ENCODE measurements around the gene NAT14.
A peak's percentile ranks its signal among the peaks of the same experiment; 100 is the strongest.

The NAT14 gene

DNA sequence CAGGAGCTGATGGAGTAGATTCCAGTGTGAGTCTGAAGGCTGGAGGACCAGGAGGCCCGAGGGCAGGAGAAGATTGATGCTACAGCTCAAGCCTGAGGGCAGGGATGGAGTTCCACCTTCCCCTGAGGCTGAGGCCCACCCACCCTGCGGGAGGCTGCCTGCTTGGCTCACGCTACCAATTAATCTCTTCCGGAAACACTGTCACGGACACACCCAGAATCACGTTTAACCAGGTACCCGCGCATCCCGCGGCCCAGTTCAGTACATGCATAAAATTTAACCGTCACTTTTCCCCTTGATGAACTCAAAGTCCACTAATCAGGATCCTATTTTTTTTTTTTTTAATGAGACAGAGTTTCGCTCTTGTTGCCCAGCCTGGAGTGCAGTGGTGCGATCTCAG lies 13.7 kb upstream of the NAT14 start:
- DNase-seq (ENCODE audit: insufficient read length, low spot score) (no peak), FAIRE-seq (no peak)
- TF ChIP-seq, protein P1, sequence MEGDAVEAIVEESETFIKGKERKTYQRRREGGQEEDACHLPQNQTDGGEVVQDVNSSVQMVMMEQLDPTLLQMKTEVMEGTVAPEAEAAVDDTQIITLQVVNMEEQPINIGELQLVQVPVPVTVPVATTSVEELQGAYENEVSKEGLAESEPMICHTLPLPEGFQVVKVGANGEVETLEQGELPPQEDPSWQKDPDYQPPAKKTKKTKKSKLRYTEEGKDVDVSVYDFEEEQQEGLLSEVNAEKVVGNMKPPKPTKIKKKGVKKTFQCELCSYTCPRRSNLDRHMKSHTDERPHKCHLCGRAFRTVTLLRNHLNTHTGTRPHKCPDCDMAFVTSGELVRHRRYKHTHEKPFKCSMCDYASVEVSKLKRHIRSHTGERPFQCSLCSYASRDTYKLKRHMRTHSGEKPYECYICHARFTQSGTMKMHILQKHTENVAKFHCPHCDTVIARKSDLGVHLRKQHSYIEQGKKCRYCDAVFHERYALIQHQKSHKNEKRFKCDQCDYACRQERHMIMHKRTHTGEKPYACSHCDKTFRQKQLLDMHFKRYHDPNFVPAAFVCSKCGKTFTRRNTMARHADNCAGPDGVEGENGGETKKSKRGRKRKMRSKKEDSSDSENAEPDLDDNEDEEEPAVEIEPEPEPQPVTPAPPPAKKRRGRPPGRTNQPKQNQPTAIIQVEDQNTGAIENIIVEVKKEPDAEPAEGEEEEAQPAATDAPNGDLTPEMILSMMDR (IDR thresholded peaks at IDR 0.05; ENCODE audit: insufficient read depth, missing control alignments), result no peak

DNA sequence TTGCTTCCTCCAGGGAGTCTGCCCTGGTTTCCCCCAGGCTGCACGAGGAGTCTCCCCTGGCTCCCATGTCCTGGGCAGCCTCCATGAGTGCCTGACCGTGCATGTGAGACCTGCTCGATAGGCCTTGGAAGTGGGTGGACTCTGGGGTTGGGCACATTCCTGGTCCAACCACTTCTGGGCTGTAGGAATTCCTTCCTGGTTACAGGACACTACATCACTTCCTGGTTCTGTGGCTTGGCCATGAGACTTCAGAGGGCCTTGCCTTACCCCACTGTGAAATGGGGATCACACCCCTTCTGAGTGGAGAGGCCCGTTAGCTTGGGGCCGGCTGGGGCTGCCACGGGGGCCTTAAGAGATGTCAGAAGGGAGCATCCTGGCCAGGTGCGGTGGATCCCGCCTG lies 12.5 kb upstream of the NAT14 start:
- DNase-seq (ENCODE audit: insufficient read length, low spot score) (no peak), FAIRE-seq (no peak)
- TF ChIP-seq, protein P1 (IDR thresholded peaks at IDR 0.05; ENCODE audit: insufficient read depth, missing control alignments), result no peak

DNA sequence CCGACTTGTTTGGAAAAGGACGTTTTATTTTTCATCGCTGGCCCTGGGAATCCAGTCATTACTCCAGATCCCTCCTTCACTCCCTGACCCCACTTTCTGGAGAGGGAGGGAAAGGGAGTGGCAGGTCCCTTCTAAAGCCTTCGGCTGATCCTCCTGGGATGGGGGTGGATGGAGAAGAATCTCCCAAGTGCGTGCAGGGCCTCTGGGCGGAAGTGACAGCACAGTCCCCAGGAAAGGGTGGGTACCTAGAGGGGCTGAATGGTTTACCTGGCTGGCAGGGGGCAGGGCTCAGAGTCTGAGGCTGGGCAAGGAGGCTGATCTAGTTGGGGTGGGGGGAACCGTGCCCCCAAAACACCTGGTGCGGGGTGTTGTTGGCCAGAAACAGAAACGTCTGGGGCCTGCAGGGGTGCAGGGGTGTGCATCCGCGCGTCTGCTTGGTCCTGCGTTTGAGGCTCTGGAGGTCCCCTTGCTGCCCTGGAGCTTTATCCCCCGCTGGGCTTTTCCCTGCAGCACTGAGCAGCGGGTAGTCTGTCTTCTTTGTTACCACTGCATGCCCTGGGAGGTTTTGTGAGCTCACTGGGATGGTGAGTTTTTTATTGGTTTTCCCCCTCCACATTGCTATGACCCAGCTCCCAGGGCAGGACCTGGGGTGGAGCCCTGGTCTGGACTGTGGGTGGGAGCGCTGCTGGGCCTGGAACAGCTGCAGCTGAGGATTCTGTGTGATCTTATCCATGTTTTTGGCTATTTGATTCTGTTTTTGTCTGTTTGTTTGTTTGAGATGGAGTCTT lies 11.6 kb upstream of the NAT14 start:
- FAIRE-seq (no peak), DNase-seq (ENCODE audit: insufficient read length, low spot score) (no peak)
- TF ChIP-seq, protein P1 (IDR thresholded peaks at IDR 0.05; ENCODE audit: insufficient read depth, missing control alignments), result no peak

DNA sequence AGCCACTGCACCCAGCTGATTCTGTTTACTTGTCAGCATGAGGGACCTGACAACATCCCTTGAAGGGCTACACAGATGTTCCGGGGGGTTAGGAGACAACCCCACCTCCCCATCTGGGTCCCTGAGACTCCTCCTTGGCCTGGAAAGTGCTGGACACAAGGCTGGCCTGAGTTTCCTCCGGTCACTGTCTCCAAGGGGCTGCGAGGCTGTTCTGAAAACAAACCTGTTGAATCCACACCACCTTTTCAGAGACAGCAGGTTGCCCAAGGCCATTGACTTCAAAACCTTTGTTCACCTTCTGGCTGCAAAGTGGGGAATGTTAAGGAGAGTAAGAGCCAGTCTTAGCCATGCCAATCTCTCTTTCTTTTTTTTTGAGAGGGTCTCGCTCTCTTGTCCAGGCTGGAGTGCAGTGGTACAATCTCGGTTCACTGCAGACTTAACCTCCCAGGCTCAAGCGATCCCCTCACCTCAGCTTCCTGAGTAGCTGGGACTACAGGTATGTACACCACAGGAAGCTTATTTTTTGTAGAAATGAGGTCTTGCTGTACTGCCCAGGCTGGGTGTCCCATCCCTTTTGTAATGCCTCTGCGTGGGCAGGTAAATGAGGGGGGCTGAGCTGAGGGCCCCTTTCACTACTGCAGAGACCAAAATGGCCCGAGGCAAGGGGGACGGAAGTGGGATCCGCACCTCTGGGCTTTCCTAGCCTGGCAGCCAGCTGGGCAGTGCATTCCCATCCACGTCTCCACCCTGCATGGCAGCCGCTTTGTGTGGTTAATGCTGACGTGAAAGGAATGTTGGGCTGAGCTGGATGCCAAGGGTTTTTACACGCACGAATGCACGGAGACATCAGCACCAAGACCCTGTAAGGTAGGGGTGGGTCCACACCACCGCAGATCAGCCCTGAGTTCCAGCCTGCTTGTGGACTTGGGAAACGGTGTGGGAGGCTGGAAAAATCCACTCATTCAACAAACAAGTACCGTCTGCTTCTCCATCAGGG lies 10.4 kb upstream of the NAT14 start:
- DNase-seq (ENCODE audit: insufficient read length, low spot score) (no peak), FAIRE-seq (no peak)
- TF ChIP-seq, protein P1 (IDR thresholded peaks at IDR 0.05; ENCODE audit: insufficient read depth, missing control alignments), result no peak

DNA sequence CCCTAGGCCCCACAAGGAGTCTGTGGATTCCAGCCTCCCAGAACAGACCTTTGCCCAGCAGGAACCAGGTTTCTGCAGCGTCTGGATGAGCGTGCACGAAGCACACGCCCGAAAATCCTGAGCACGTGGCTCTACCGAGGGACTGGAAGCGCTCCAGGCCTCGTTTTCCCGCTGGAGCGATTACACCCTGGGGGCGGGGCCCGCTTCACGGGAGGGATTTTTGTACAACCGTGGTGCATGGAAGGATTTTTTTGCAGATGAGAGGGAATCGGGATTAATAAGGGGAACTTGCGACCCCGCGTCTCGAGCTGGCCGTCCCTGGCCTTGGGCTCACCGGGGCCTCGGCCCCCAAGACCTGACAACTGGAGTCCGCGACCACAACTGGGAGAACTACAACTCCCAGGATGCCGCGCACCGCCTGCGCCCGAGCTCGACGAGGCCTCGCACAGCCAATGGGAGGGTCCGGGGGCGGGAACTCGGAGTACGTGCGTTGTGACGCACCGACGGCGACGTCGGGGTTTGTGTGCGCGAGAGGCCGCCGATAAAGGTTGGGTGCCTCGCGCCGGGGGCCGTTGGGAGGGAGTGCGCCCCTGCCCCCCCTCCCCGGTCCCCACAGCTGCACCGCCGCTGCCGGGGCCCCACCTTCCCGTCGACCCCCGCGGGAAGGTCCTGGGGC lies 8.8 kb upstream of the NAT14 start, which contains the start of gene ZNF628:
ZNF628 (plus strand) TSS at position 518 of the 676 bp plus-strand sequence. CDS start 3,294 bp downstream, outside the sequence.
- TF ChIP-seq, protein P1 (IDR thresholded peaks at IDR 0.05; ENCODE audit: insufficient read depth, missing control alignments), result no peak
- FAIRE-seq, result no peak
- peak; percentile 97 for DNase-seq (ENCODE audit: insufficient read length, low spot score)

DNA sequence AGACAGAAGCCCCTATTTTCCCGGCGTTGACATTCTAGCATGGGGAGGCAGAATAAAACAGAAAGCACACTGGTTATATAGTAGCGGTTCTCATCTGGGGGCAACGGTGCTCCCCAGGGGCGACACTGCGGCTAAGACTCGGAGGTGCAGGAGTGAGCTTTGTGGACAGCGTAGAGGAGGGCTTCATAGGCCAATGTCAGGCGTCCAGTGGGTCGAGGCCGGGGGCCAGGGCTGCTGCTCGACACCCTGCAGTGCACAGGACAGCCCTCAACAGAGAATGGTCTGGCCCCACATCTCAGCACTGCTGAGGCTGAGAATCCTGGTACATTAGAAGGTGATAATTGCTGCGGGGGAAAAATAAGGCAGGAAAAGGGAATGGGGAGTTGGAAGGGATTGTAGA lies 7.1 kb upstream of the NAT14 start:
- no peak for FAIRE-seq
- DNase-seq (ENCODE audit: insufficient read length, low spot score), result no peak

More for the DNA sequence above, 7.1 kb upstream of the NAT14 start:
- TF ChIP-seq, protein P1 (IDR thresholded peaks at IDR 0.05; ENCODE audit: insufficient read depth, missing control alignments), result no peak
